HepG2 (cell line): ENCODE results near the gene DLG5. TPM values are rescaled to one million over a fixed set of nuclear protein-coding genes. Genes with fewer than 3 reads are reported as not detected.

ENCODE experiments used
- CTCF ChIP-seq: sonication (generic); formaldehyde crosslinking; IDR thresholded peaks from 2 replicates; pipeline ENCODE4 v1.5.0; 2020; ENCODE audit warnings: mild to moderate bottlenecking, missing genetic modification reagents, moderate library complexity
- GATAD2A ChIP-seq: IDR thresholded peaks from 2 replicates; pipeline ENCODE4 v1.6.1; 2016
- HES4 ChIP-seq: sonication (generic); formaldehyde crosslinking; IDR thresholded peaks from 2 replicates; pipeline ENCODE4 v1.9.0; 2021; ENCODE audit warnings: mild to moderate bottlenecking, missing genetic modification reagents, borderline replicate concordance
- MBD4 ChIP-seq: IDR thresholded peaks from 2 replicates; pipeline ENCODE4 v1.6.1; 2012; ENCODE audit warnings: low read length, inconsistent platforms, borderline replicate concordance
- MED1 ChIP-seq: sonication (generic); formaldehyde crosslinking; IDR thresholded peaks from 2 replicates; pipeline ENCODE4 v1.4.0; 2020; ENCODE audit warnings: missing genetic modification reagents
- MEF2D ChIP-seq: sonication (generic); formaldehyde crosslinking; IDR thresholded peaks from 2 replicates; pipeline ENCODE4 v1.5.1; 2020; ENCODE audit warnings: mild to moderate bottlenecking, missing genetic modification reagents
- PRMT3 ChIP-seq: sonication (generic); formaldehyde crosslinking; IDR thresholded peaks from 2 replicates; pipeline ENCODE4 v1.8.1; 2022; ENCODE audit warnings: low read depth, mild to moderate bottlenecking, moderate library complexity, missing genetic modification reagents, borderline replicate concordance
- RBM22 ChIP-seq: fragments of 200-400 bp; formaldehyde crosslinking; optimal IDR thresholded peaks from 2 replicates; pipeline ENCODE3; 2017; ENCODE audit warnings: mild to moderate bottlenecking, low read length, moderate library complexity
- SATB2 ChIP-seq: sonication (generic); formaldehyde crosslinking; IDR thresholded peaks from 2 replicates; pipeline ENCODE4 v1.5.0; 2020; ENCODE audit warnings: missing genetic modification reagents
- SOX5 ChIP-seq: IDR thresholded peaks from 2 replicates; pipeline ENCODE4 v1.6.1; 2016; ENCODE audit warnings: borderline replicate concordance
- SP4 ChIP-seq: sonication (generic); formaldehyde crosslinking; IDR thresholded peaks from 2 replicates; pipeline ENCODE4 v1.8.1; 2023; ENCODE audit warnings: mild to moderate bottlenecking, missing genetic modification reagents
- ZBTB10 ChIP-seq: sonication (generic); formaldehyde crosslinking; IDR thresholded peaks from 2 replicates; pipeline ENCODE4 v1.4.0; 2020; ENCODE audit warnings: missing genetic modification reagents, borderline replicate concordance
- ZBTB3 ChIP-seq: sonication (generic); formaldehyde crosslinking; IDR thresholded peaks from 2 replicates; pipeline ENCODE4 v1.4.0; 2020; ENCODE audit warnings: low read depth, mild to moderate bottlenecking, moderate library complexity, missing genetic modification reagents, borderline replicate concordance
- ZNF383 ChIP-seq: sonication (generic); formaldehyde crosslinking; IDR thresholded peaks from 2 replicates; pipeline ENCODE4 v1.4.0; 2020; ENCODE audit warnings: missing genetic modification reagents, mild to moderate bottlenecking, borderline replicate concordance
- ZNF619 ChIP-seq: sonication (generic); formaldehyde crosslinking; IDR thresholded peaks from 2 replicates; pipeline ENCODE4 v1.4.0; 2020; ENCODE audit warnings: mild to moderate bottlenecking, missing genetic modification reagents
- polyA plus RNA-seq, 8 experiments: library from polyadenylated mRNA; depleted of rRNA in 3 of 8; stranded (reverse) in 7 of 8; unstranded in 1 of 8; fragments of >200 nt; fragmentation: Illumina TruSeq in 4 of 8; extraction: Trizol in 4 of 8; gene quantifications; 2 replicates each; pipeline versions ENCODE4 v1.2.1 to v1.2.3, GENCODE V29; 2011 to 2016; ENCODE audit warnings: low read depth in 4 of 8, missing spikeins in 1 of 8, mixed read lengths in 1 of 8; ENCODE audit not compliant: insufficient read depth in 1 of 8
- total RNA-seq, 5 experiments: library from RNA; depleted of rRNA; stranded (reverse); fragments of >200 nt; fragmentation: Illumina TruSeq; extraction: Trizol; gene quantifications; 2 replicates each; pipeline ENCODE4 v1.2.3, GENCODE V29; 2016; ENCODE audit warnings: low read depth in 1 of 5
- TF ChIP-seq, protein P1 (sequence below): sonication (generic); formaldehyde crosslinking; IDR thresholded peaks from 2 replicates; pipeline ENCODE4 v1.4.0; 2020; ENCODE audit warnings: missing genetic modification reagents
- TF ChIP-seq, protein P2 (sequence below): sonication (generic); formaldehyde crosslinking; conservative IDR thresholded peaks from 2 replicates; pipeline ENCODE4 v1.4.0; 2020; ENCODE audit warnings: missing genetic modification reagents
- TF ChIP-seq, protein P3 (sequence below): sonication (generic); formaldehyde crosslinking; IDR thresholded peaks from 2 replicates; pipeline ENCODE4 v1.4.0; 2020; ENCODE audit warnings: missing genetic modification reagents

Gene DLG5
- total and polyA plus RNA-seq, 2 of the 13 experiments (the other 11 are each of a cell fraction or from before 2014, with no cell fraction given), result 15.5 to 18.2 TPM

GRCh38 chr10:77849039-77849664 is 77.4 kb downstream of the DLG5 start (continued):
- TF ChIP-seq ZBTB10 (CRISPR knock-in tag) (peak; percentile 96; the same call in 1 of the 2 replicates), PRMT3 (CRISPR knock-in tag) (peak; percentile 70), MED1 (CRISPR knock-in tag) (peak; percentile 96), ZNF383 (CRISPR knock-in tag) (peak; percentile 56; the same call in 1 of the 2 replicates), MEF2D (CRISPR knock-in tag) (peak; percentile 98), CTCF (CRISPR knock-in tag) (peak; percentile 42), ZNF619 (peak; percentile 86), SATB2 (CRISPR knock-in tag) (no peak), MBD4 (no peak), ZBTB3 (CRISPR knock-in tag) (peak; percentile 68; the same call in 1 of the 2 replicates), SP4 (CRISPR knock-in tag) (peak; percentile 69; the same call in 1 of the 2 replicates), SOX5 (peak; percentile 90), GATAD2A (peak; percentile 99), HES4 (CRISPR knock-in tag) (no peak), RBM22 (peak; percentile 65)
- TF ChIP-seq, protein P1, sequence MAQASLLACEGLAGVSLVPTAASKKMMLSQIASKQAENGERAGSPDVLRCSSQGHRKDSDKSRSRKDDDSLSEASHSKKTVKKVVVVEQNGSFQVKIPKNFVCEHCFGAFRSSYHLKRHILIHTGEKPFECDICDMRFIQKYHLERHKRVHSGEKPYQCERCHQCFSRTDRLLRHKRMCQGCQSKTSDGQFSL, result peak; percentile 71; the same call in 1 of the 2 replicates
- TF ChIP-seq, protein P2, sequence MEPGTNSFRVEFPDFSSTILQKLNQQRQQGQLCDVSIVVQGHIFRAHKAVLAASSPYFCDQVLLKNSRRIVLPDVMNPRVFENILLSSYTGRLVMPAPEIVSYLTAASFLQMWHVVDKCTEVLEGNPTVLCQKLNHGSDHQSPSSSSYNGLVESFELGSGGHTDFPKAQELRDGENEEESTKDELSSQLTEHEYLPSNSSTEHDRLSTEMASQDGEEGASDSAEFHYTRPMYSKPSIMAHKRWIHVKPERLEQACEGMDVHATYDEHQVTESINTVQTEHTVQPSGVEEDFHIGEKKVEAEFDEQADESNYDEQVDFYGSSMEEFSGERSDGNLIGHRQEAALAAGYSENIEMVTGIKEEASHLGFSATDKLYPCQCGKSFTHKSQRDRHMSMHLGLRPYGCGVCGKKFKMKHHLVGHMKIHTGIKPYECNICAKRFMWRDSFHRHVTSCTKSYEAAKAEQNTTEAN (CRISPR knock-in tag), result 0 out of 2 replicates have a peak, but pooled peaks have one; percentile 19
- TF ChIP-seq, protein P3, sequence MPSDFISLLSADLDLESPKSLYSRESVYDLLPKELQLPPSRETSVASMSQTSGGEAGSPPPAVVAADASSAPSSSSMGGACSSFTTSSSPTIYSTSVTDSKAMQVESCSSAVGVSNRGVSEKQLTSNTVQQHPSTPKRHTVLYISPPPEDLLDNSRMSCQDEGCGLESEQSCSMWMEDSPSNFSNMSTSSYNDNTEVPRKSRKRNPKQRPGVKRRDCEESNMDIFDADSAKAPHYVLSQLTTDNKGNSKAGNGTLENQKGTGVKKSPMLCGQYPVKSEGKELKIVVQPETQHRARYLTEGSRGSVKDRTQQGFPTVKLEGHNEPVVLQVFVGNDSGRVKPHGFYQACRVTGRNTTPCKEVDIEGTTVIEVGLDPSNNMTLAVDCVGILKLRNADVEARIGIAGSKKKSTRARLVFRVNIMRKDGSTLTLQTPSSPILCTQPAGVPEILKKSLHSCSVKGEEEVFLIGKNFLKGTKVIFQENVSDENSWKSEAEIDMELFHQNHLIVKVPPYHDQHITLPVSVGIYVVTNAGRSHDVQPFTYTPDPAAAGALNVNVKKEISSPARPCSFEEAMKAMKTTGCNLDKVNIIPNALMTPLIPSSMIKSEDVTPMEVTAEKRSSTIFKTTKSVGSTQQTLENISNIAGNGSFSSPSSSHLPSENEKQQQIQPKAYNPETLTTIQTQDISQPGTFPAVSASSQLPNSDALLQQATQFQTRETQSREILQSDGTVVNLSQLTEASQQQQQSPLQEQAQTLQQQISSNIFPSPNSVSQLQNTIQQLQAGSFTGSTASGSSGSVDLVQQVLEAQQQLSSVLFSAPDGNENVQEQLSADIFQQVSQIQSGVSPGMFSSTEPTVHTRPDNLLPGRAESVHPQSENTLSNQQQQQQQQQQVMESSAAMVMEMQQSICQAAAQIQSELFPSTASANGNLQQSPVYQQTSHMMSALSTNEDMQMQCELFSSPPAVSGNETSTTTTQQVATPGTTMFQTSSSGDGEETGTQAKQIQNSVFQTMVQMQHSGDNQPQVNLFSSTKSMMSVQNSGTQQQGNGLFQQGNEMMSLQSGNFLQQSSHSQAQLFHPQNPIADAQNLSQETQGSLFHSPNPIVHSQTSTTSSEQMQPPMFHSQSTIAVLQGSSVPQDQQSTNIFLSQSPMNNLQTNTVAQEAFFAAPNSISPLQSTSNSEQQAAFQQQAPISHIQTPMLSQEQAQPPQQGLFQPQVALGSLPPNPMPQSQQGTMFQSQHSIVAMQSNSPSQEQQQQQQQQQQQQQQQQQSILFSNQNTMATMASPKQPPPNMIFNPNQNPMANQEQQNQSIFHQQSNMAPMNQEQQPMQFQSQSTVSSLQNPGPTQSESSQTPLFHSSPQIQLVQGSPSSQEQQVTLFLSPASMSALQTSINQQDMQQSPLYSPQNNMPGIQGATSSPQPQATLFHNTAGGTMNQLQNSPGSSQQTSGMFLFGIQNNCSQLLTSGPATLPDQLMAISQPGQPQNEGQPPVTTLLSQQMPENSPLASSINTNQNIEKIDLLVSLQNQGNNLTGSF, result 0 out of 2 replicates have a peak, but pooled peaks have one; percentile 36
